HepG2 (cell line): ENCODE measurements around the gene ADM5. TPM values are rescaled to one million over a fixed set of nuclear protein-coding genes. Genes with fewer than 3 reads are reported as not detected.

ENCODE experiments used
- ARHGAP35 ChIP-seq: sonication (generic); formaldehyde crosslinking; IDR thresholded peaks from 2 replicates; pipeline ENCODE4 v1.9.0; 2022; ENCODE audit warnings: mild to moderate bottlenecking, inconsistent platforms, moderate library complexity, missing genetic modification reagents, borderline replicate concordance
- BRCA1 ChIP-seq: sonication (generic); formaldehyde crosslinking; IDR thresholded peaks from 2 replicates; pipeline ENCODE4 v1.4.0; 2020; ENCODE audit warnings: missing genetic modification reagents
- MEIS2 ChIP-seq: sonication (generic); formaldehyde crosslinking; IDR thresholded peaks from 2 replicates; pipeline ENCODE4 v1.9.0; 2021; ENCODE audit warnings: mild to moderate bottlenecking, missing genetic modification reagents
- MIER3 ChIP-seq: IDR thresholded peaks from 2 replicates; pipeline ENCODE4 v1.6.1; 2016; ENCODE audit warnings: missing compliant biosample characterization, borderline replicate concordance
- RFX1 ChIP-seq: fragments of 450-650 bp; IDR thresholded peaks from 2 replicates; pipeline ENCODE4 v1.6.1; 2017
- SCMH1 ChIP-seq: sonication (generic); formaldehyde crosslinking; IDR thresholded peaks from 2 replicates; pipeline ENCODE4 v1.9.0; 2021; ENCODE audit warnings: missing genetic modification reagents, mild to moderate bottlenecking, borderline replicate concordance
- THYN1 ChIP-seq: sonication (generic); formaldehyde crosslinking; IDR thresholded peaks from 2 replicates; pipeline ENCODE4 v1.8.1; 2023; ENCODE audit warnings: low read depth, mild to moderate bottlenecking, moderate library complexity, missing genetic modification reagents, borderline replicate concordance
- ZSCAN20 ChIP-seq: sonication (generic); formaldehyde crosslinking; IDR thresholded peaks from 2 replicates; pipeline ENCODE4 v1.4.0; 2020; ENCODE audit warnings: missing genetic modification reagents, mild to moderate bottlenecking, borderline replicate concordance
- polyA plus RNA-seq, 8 experiments: library from polyadenylated mRNA; depleted of rRNA in 3 of 8; stranded (reverse) in 7 of 8; unstranded in 1 of 8; fragments of >200 nt; fragmentation: Illumina TruSeq in 4 of 8; extraction: Trizol in 4 of 8; gene quantifications; 2 replicates each; pipeline versions ENCODE4 v1.2.1 to v1.2.3, GENCODE V29; 2011 to 2016; ENCODE audit warnings: low read depth in 4 of 8, missing spikeins in 1 of 8, mixed read lengths in 1 of 8; ENCODE audit not compliant: insufficient read depth in 1 of 8
- total RNA-seq, 5 experiments: library from RNA; depleted of rRNA; stranded (reverse); fragments of >200 nt; fragmentation: Illumina TruSeq; extraction: Trizol; gene quantifications; 2 replicates each; pipeline ENCODE4 v1.2.3, GENCODE V29; 2016; ENCODE audit warnings: low read depth in 1 of 5
- TF ChIP-seq, protein P1 (sequence below): sonication (generic); formaldehyde crosslinking; IDR thresholded peaks from 2 replicates; pipeline ENCODE4 v1.4.0; 2020; ENCODE audit warnings: missing genetic modification reagents, mild to moderate bottlenecking, borderline replicate concordance
- TF ChIP-seq, protein P2 (sequence below): sonication (generic); formaldehyde crosslinking; IDR thresholded peaks from 2 replicates; pipeline ENCODE4 v1.4.0; 2020; ENCODE audit warnings: missing genetic modification reagents
- TF ChIP-seq, protein P3 (sequence below): sonication (generic); formaldehyde crosslinking; IDR thresholded peaks from 2 replicates; pipeline ENCODE4 v1.4.0; 2020; ENCODE audit warnings: mild to moderate bottlenecking, low read depth, missing genetic modification reagents
- TF ChIP-seq, protein P4 (sequence below): sonication (generic); formaldehyde crosslinking; IDR thresholded peaks from 2 replicates; pipeline ENCODE4 v1.8.0; 2022; ENCODE audit warnings: missing genetic modification reagents, mild to moderate bottlenecking, inconsistent platforms, borderline replicate concordance

ADM5 gene
- total and polyA plus RNA-seq, 2 of the 13 experiments (the other 11 are each of a cell fraction or from before 2014, with no cell fraction given) = 2.7 to 4.1 TPM

DNA sequence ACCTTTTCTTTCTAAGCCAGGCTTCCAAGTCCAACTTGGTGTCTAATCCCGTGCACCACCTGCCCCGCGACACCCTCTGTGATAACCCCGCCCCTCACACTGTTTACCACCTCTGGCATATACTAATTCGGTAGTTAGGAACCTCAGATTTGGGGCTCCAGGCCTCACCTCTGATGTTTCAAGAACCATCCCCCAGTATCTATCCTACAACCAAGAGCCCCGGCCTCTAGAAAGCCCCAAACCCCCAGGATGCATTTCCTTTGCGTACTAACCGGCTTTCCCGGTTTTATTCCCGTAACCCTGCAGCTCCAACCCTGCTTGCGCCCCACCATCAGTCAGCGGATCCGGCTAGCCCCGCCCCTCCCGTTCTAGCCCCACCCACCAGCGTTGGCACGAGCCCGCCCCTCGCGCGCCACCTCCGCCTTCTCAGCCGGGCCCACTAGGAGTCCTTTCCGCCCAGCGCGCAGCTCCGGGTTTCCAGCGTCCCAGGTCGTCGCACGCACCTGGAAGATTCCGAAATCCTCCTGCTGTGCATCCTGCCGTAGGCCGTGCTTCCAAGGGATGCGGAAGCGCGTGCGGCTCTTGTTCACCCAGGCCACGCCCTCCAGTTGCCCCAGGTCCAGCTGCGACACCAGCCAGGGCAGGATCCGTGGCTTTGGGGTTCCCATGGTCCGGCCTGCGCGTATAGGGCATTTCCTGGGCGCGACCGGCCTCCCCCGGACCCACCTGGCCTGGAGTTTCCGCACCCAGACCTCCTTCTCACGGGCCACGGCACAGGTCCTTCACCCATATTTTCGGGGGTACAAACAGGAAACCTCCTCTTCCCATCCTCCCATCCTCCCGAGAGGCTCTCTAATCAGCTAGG, 25.0 kb upstream of the ADM5 start (continued):
- TF ChIP-seq, protein P1, sequence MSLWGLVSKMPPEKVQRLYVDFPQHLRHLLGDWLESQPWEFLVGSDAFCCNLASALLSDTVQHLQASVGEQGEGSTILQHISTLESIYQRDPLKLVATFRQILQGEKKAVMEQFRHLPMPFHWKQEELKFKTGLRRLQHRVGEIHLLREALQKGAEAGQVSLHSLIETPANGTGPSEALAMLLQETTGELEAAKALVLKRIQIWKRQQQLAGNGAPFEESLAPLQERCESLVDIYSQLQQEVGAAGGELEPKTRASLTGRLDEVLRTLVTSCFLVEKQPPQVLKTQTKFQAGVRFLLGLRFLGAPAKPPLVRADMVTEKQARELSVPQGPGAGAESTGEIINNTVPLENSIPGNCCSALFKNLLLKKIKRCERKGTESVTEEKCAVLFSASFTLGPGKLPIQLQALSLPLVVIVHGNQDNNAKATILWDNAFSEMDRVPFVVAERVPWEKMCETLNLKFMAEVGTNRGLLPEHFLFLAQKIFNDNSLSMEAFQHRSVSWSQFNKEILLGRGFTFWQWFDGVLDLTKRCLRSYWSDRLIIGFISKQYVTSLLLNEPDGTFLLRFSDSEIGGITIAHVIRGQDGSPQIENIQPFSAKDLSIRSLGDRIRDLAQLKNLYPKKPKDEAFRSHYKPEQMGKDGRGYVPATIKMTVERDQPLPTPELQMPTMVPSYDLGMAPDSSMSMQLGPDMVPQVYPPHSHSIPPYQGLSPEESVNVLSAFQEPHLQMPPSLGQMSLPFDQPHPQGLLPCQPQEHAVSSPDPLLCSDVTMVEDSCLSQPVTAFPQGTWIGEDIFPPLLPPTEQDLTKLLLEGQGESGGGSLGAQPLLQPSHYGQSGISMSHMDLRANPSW = no peak
- TF ChIP-seq, protein P2, sequence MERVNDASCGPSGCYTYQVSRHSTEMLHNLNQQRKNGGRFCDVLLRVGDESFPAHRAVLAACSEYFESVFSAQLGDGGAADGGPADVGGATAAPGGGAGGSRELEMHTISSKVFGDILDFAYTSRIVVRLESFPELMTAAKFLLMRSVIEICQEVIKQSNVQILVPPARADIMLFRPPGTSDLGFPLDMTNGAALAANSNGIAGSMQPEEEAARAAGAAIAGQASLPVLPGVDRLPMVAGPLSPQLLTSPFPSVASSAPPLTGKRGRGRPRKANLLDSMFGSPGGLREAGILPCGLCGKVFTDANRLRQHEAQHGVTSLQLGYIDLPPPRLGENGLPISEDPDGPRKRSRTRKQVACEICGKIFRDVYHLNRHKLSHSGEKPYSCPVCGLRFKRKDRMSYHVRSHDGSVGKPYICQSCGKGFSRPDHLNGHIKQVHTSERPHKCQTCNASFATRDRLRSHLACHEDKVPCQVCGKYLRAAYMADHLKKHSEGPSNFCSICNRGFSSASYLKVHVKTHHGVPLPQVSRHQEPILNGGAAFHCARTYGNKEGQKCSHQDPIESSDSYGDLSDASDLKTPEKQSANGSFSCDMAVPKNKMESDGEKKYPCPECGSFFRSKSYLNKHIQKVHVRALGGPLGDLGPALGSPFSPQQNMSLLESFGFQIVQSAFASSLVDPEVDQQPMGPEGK (CRISPR knock-in tag) = peak; percentile 20; the same call in 1 of the 2 replicates
- TF ChIP-seq ARHGAP35 (CRISPR knock-in tag) (0 out of 2 replicates have a peak, but pooled peaks have one; percentile 61), RFX1 (no peak), MIER3 (CRISPR knock-in tag) (no peak), BRCA1 (CRISPR knock-in tag) (no peak), THYN1 (CRISPR knock-in tag) (no peak), MEIS2 (CRISPR knock-in tag) (peak; percentile 50; the same call in 1 of the 2 replicates), ZSCAN20 (CRISPR knock-in tag) (no peak), SCMH1 (CRISPR knock-in tag) (no peak)
- TF ChIP-seq, protein P3, sequence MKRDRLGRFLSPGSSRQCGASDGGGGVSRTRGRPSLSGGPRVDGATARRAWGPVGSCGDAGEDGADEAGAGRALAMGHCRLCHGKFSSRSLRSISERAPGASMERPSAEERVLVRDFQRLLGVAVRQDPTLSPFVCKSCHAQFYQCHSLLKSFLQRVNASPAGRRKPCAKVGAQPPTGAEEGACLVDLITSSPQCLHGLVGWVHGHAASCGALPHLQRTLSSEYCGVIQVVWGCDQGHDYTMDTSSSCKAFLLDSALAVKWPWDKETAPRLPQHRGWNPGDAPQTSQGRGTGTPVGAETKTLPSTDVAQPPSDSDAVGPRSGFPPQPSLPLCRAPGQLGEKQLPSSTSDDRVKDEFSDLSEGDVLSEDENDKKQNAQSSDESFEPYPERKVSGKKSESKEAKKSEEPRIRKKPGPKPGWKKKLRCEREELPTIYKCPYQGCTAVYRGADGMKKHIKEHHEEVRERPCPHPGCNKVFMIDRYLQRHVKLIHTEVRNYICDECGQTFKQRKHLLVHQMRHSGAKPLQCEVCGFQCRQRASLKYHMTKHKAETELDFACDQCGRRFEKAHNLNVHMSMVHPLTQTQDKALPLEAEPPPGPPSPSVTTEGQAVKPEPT (CRISPR knock-in tag) = no peak
- TF ChIP-seq, protein P4, sequence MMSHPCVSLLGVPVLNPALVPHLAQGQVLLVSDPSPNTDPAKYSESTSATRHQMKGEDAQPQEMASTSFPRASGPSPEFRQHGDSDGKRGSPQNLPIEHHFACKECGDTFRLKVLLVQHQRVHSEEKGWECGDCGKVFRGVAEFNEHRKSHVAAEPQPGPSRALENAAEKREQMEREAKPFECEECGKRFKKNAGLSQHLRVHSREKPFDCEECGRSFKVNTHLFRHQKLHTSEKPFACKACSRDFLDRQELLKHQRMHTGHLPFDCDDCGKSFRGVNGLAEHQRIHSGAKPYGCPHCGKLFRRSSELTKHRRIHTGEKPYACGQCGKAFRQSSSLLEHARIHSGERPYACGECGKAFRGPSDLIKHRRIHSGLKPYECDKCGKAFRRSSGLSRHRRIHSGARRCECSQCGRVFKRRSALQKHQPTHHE (CRISPR knock-in tag) = no peak
